GM12878 (cell line): ENCODE results near the gene OPN4.

Experiments used
- ATF7 ChIP-seq: fragments of 450-650 bp; IDR thresholded peaks from 2 replicates; pipeline ENCODE4 v1.6.1; 2016; ENCODE audit warnings: low read depth, mild to moderate bottlenecking
- BCL11A ChIP-seq: IDR thresholded peaks from 2 replicates; pipeline ENCODE4 v1.6.1; 2011; ENCODE audit warnings: low read depth, low read length
- EZH2 ChIP-seq: IDR thresholded peaks from 2 replicates; pipeline ENCODE4 v1.6.1; 2012; ENCODE audit warnings: low read depth, mild to moderate bottlenecking, control low read depth, inconsistent platforms, low read length, borderline replicate concordance; ENCODE audit not compliant: control insufficient read depth
- GATAD2B ChIP-seq: fragments of 450-650 bp; conservative IDR thresholded peaks from 2 replicates; pipeline ENCODE4 v1.6.1; 2017; ENCODE audit warnings: low read depth, mild to moderate bottlenecking, moderate library complexity
- HCFC1 ChIP-seq: fragments of 150-350 bp; IDR thresholded peaks from 2 replicates; pipeline ENCODE4 v1.6.1; 2014; ENCODE audit warnings: low read length
- HDAC6 ChIP-seq: fragments of 200-600 bp; sonication (generic); IDR thresholded peaks from one replicate; pipeline ENCODE4 v1.8.0; 2017; ENCODE audit warnings: antibody characterized with exemption; ENCODE audit not compliant: unreplicated experiment
- KDM1A ChIP-seq: fragments of 200-600 bp; sonication (generic); IDR thresholded peaks from 2 replicates; pipeline ENCODE4 v1.6.1; 2016; ENCODE audit warnings: borderline replicate concordance
- POLR2A ChIP-seq: IDR thresholded peaks from 2 replicates; pipeline ENCODE4 v1.6.1; 2011; ENCODE audit warnings: low read depth, mild to moderate bottlenecking, low read length
- ZNF274 ChIP-seq: IDR thresholded peaks from one replicate; pipeline ENCODE4 v1.8.0; 2011; ENCODE audit not compliant: insufficient read length, insufficient read depth
- TF ChIP-seq, protein P1 (sequence below), 3 experiments: IDR thresholded peaks in 2 of 3; conservative IDR thresholded peaks in 1 of 3; 2 replicates each; pipeline ENCODE4 v1.5.1; 2011; ENCODE audit warnings: low read depth in 3 of 3, low read length in 3 of 3, mild to moderate bottlenecking in 3 of 3, control low read depth in 2 of 3, moderate library complexity in 2 of 3, inconsistent platforms in 1 of 3, mixed read lengths in 1 of 3; ENCODE audit not compliant: control insufficient read depth in 2 of 3, insufficient read depth in 1 of 3; ENCODE audit errors: extremely low read depth in 1 of 3

GRCh38 chr10:86613905-86614304, 40.4 kb upstream of the OPN4 start:
- TF ChIP-seq, protein P1, sequence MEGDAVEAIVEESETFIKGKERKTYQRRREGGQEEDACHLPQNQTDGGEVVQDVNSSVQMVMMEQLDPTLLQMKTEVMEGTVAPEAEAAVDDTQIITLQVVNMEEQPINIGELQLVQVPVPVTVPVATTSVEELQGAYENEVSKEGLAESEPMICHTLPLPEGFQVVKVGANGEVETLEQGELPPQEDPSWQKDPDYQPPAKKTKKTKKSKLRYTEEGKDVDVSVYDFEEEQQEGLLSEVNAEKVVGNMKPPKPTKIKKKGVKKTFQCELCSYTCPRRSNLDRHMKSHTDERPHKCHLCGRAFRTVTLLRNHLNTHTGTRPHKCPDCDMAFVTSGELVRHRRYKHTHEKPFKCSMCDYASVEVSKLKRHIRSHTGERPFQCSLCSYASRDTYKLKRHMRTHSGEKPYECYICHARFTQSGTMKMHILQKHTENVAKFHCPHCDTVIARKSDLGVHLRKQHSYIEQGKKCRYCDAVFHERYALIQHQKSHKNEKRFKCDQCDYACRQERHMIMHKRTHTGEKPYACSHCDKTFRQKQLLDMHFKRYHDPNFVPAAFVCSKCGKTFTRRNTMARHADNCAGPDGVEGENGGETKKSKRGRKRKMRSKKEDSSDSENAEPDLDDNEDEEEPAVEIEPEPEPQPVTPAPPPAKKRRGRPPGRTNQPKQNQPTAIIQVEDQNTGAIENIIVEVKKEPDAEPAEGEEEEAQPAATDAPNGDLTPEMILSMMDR (IDR thresholded peaks at IDR 0.05 in 2 of 3, conservative IDR thresholded peaks at IDR 0.05 in 1 of 3; ENCODE audit: control insufficient read depth in 2 of 3, extremely low read depth in 1 of 3, insufficient read depth in 1 of 3, low read depth in 3 of 3, low read length in 3 of 3): no peak
- no peak for TF ChIP-seq POLR2A
- TF ChIP-seq EZH2: no peak
- no peak for TF ChIP-seq GATAD2B
- no peak for TF ChIP-seq HCFC1
- TF ChIP-seq ZNF274: no peak
- TF ChIP-seq KDM1A: no peak
- TF ChIP-seq HDAC6: no peak
- TF ChIP-seq BCL11A: no peak
- no peak for TF ChIP-seq ATF7
